Bronchial epithelial cell (primary cell): ENCODE measurements around the gene RAB5IF. TPM values are rescaled to one million over a fixed set of nuclear protein-coding genes. Genes with fewer than 3 reads are reported as not detected.

Experiments
- DNase-seq: peaks from one replicate; pipeline ENCODE4 v3.0.0-alpha.2; 2010; ENCODE audit warnings: low read depth
- FAIRE-seq: peaks from 2 replicates; lab custom pipeline; 2011; peaks lifted over from hg19 to GRCh38; lab: Jason Lieb, UNC
- H3K27me3 ChIP-seq: 2 replicates; pipeline ENCODE4 v1.5.1; 2011; ENCODE audit warnings: low read length; ENCODE audit not compliant: control insufficient read depth, insufficient read depth
- H3K36me3 ChIP-seq: 2 replicates; pipeline ENCODE4 v1.5.1; 2011; ENCODE audit warnings: low read length; ENCODE audit not compliant: control insufficient read depth, insufficient read depth
- H3K4me3 ChIP-seq: 2 replicates; pipeline ENCODE4 v1.5.1; 2011; ENCODE audit warnings: mild to moderate bottlenecking, low read depth, low read length, control low read depth
- total RNA-seq: library from RNA; depleted of rRNA; stranded (reverse); fragments of >200 nt; gene quantifications from 2 replicates; pipeline ENCODE4 v1.2.1, GENCODE V29; 2014
- TF ChIP-seq, protein P1 (sequence below): IDR thresholded peaks from 2 replicates; pipeline ENCODE4 v1.5.1; 2011; ENCODE audit warnings: mild to moderate bottlenecking, moderate library complexity, low read length, control low read depth, inconsistent platforms; ENCODE audit not compliant: insufficient read depth, severe bottlenecking

Gene RAB5IF
- total RNA-seq, 1 donor from 2014 or later = 120 TPM

DNA sequence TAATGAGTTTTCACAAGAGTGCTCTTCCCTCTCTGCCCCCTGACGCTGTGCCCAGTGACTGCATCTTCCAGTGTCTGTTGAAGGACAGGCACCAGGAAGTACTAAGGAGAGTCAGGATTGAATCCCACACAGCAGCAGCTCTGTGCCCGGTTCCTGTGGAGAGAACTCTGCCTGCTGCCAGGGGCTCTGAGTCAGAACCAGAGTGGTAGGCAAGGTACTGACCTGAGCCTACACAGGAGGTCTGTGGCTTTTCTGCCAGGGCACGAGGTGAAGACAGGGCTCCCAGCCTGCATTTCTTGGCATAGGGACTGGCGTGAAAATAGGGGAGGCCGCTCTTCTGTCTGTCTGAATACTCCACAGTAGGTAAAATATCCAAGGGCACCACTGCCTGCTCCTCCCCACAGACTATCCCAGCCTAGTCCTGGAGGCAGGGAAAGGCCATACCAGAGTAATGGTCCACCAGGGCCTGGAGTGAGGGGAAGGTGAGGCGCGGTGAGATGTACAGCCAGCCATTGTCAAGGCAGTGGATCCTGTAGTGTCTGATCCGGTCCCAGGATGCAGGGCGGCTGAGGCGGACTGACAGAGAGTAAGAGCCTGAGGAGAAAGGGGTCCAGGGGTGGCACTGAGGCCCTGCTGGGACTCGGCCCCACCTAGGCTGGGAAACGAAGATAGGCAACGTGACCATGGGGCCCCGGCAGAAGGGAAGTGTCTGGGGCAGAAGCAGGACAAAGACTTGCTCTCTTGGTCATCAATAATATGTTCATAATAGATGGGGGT lies 9.4 kb downstream of the RAB5IF start:
- H3K4me3 ChIP-seq = no peak overlapping the region
- no peak for FAIRE-seq
- TF ChIP-seq, protein P1, sequence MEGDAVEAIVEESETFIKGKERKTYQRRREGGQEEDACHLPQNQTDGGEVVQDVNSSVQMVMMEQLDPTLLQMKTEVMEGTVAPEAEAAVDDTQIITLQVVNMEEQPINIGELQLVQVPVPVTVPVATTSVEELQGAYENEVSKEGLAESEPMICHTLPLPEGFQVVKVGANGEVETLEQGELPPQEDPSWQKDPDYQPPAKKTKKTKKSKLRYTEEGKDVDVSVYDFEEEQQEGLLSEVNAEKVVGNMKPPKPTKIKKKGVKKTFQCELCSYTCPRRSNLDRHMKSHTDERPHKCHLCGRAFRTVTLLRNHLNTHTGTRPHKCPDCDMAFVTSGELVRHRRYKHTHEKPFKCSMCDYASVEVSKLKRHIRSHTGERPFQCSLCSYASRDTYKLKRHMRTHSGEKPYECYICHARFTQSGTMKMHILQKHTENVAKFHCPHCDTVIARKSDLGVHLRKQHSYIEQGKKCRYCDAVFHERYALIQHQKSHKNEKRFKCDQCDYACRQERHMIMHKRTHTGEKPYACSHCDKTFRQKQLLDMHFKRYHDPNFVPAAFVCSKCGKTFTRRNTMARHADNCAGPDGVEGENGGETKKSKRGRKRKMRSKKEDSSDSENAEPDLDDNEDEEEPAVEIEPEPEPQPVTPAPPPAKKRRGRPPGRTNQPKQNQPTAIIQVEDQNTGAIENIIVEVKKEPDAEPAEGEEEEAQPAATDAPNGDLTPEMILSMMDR = no peak
- peaks cover 6% of the 10 kb centered on the region for H3K36me3 ChIP-seq
- H3K27me3 ChIP-seq = no peaks in the 10 kb centered on the region
- no peak for DNase-seq

GRCh38 chr20:36620917-36621316 lies 15.3 kb downstream of the RAB5IF start:
- TF ChIP-seq, protein P1 = no peak
- H3K27me3 ChIP-seq = no peaks in the 10 kb centered on the region
- FAIRE-seq (no peak), DNase-seq (no peak)
- H3K4me3 ChIP-seq = no peak overlapping the region
- H3K36me3 ChIP-seq = no peaks in the 10 kb centered on the region

DNA sequence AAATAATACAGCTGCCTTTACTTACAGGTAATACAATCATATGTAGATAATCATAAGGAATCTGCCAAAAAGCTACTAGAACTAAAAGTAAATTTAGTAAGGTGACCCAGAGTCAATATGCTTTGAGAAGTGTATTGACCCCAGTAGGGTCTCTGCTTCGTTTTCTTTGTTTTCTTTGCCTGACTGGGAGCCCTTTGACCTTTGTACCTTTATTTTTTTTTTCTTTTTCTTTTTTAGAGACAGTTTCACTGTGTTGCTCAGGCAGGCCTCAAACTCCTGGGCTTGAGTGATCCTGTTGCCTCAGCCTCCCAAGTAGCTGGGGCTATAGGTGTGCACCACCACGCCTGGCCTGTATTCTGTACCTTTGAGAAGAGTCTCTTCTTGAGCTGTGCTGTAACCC lies 17.9 kb downstream of the RAB5IF start:
- H3K27me3 ChIP-seq = no peaks in the 10 kb centered on the region
- DNase-seq (no peak), FAIRE-seq (no peak)
- TF ChIP-seq, protein P1 = no peak
- no peak overlapping the region for H3K4me3 ChIP-seq
- no peaks in the 10 kb centered on the region for H3K36me3 ChIP-seq

- Histone ChIP-seq H3K27me3 (no peaks in the 10 kb centered on the region), H3K36me3 (no peaks in the 10 kb centered on the region), H3K4me3 (no peak overlapping the region)
- FAIRE-seq (peak; percentile 47), DNase-seq (peak; percentile 6)
- TF ChIP-seq, protein P1 = no peak
These were observed 18.7 kb downstream of the RAB5IF start for GRCh38 chr20:36624068-36624943.

- no peak for DNase-seq
- no peak for FAIRE-seq
- no peaks in the 10 kb centered on the region for H3K36me3 ChIP-seq
- TF ChIP-seq, protein P1 = no peak
- H3K4me3 ChIP-seq = no peak overlapping the region
- H3K27me3 ChIP-seq = no peaks in the 10 kb centered on the region
These were observed 19.4 kb downstream of the RAB5IF start for GRCh38 chr20:36624944-36625324.
